MM.1S (cell line): ENCODE measurements around the gene TMTC2.
"Not testable (repeated sequence)": the region's sequence is repeated elsewhere in the genome, so short reads cannot be mapped to it uniquely, and the experiment has no call there.

Experiments used
- DNase-seq: peaks from one replicate; pipeline ENCODE4 v3.0.0-alpha.2; 2015
- H2AFZ ChIP-seq: fragments of 300-600 bp; sonication (generic); 2 replicates; pipeline ENCODE4 v1.6.0; 2016; ENCODE audit warnings: antibody characterized with exemption, low read length
- H3F3A ChIP-seq: fragments of 300-600 bp; sonication (generic); 2 replicates; pipeline ENCODE4 v1.6.1; 2016; ENCODE audit warnings: mild to moderate bottlenecking, antibody characterized with exemption, low read length, moderate library complexity, mixed read lengths; ENCODE audit not compliant: insufficient read depth
- H3K27ac ChIP-seq: fragments of 300-600 bp; sonication (generic); 2 replicates; pipeline ENCODE4 v1.5.1; 2016; ENCODE audit warnings: mild to moderate bottlenecking, low read length
- H3K27me3 ChIP-seq: fragments of 300-600 bp; sonication (generic); replicated peaks from 2 replicates; pipeline ENCODE4 v1.6.0; 2016; ENCODE audit warnings: low read length; ENCODE audit not compliant: insufficient read depth
- H3K36me3 ChIP-seq: fragments of 300-600 bp; sonication (generic); replicated peaks from 2 replicates; pipeline ENCODE4 v1.6.1; 2016; ENCODE audit warnings: mild to moderate bottlenecking, low read length, mixed read lengths; ENCODE audit not compliant: insufficient read depth
- H3K4me1 ChIP-seq: fragments of 300-600 bp; sonication (generic); 2 replicates; pipeline ENCODE4 v1.6.1; 2016; ENCODE audit warnings: low read length, mixed read lengths
- H3K4me2 ChIP-seq: fragments of 300-600 bp; sonication (generic); 2 replicates; pipeline ENCODE4 v1.6.0; 2016; ENCODE audit warnings: low read depth, low read length
- H3K4me3 ChIP-seq: fragments of 300-600 bp; sonication (generic); 2 replicates; pipeline ENCODE4 v1.5.1; 2016; ENCODE audit warnings: low read length, mixed read lengths
- H3K79me2 ChIP-seq: fragments of 300-600 bp; sonication (generic); 2 replicates; pipeline ENCODE4 v1.6.1; 2016; ENCODE audit warnings: mixed run types, low read length, mixed read lengths
- H3K9ac ChIP-seq: fragments of 300-600 bp; sonication (generic); 2 replicates; pipeline ENCODE4 v1.6.1; 2016; ENCODE audit warnings: low read length, mixed read lengths
- H3K9me2 ChIP-seq: fragments of 300-600 bp; sonication (generic); replicated peaks from 2 replicates; pipeline ENCODE4 v1.6.1; 2016; ENCODE audit warnings: mild to moderate bottlenecking, low read length, mixed read lengths; ENCODE audit not compliant: insufficient read depth
- H3K9me3 ChIP-seq: fragments of 300-600 bp; sonication (generic); replicated peaks from 2 replicates; pipeline ENCODE4 v1.6.1; 2016; ENCODE audit warnings: mild to moderate bottlenecking, low read length, mixed read lengths; ENCODE audit not compliant: insufficient read depth
- H4K20me1 ChIP-seq: fragments of 300-600 bp; sonication (generic); 2 replicates; pipeline ENCODE4 v1.6.1; 2016; ENCODE audit warnings: mild to moderate bottlenecking, low read length, moderate library complexity, mixed read lengths; ENCODE audit not compliant: insufficient read depth
- EZH2 ChIP-seq: fragments of 300-600 bp; sonication (generic); optimal IDR thresholded peaks from 2 replicates; pipeline ENCODE3; 2017; ENCODE audit warnings: low read depth, mild to moderate bottlenecking, antibody characterized with exemption, low read length, mixed read lengths
- EZH2phosphoT487 ChIP-seq: fragments of 300-600 bp; sonication (generic); IDR thresholded peaks from 2 replicates; pipeline ENCODE4 v1.6.1; 2018; ENCODE audit warnings: antibody characterized with exemption, low read length
- TF ChIP-seq, protein P1 (sequence below): fragments of 300-600 bp; sonication (generic); IDR thresholded peaks from 2 replicates; pipeline ENCODE4 v1.5.1; 2016; ENCODE audit warnings: antibody characterized with exemption, low read length, mixed read lengths

Gene TMTC2

DNA sequence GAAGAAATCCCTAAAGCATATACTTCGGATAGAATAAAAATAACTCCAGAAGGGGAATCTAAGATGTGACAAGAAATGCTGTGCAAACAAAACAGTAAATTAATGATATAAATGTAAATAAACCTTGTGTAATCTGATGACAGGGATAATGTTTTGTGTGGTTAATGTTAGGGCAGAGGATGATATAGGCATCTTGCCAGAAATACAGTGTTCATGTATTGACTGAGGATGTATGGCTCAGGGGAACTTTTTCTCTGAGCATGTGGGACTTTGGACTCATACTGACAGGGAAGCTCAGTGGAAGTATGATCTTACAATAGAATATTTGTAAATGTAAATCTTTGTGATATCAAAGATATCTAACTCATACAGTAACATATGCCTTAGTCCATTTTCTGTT is 420.2 kb downstream of the TMTC2 start:
- no peak overlapping the region for H3K4me2 ChIP-seq
- no peak for TF ChIP-seq EZH2
- no peak for TF ChIP-seq EZH2phosphoT487
- TF ChIP-seq, protein P1, sequence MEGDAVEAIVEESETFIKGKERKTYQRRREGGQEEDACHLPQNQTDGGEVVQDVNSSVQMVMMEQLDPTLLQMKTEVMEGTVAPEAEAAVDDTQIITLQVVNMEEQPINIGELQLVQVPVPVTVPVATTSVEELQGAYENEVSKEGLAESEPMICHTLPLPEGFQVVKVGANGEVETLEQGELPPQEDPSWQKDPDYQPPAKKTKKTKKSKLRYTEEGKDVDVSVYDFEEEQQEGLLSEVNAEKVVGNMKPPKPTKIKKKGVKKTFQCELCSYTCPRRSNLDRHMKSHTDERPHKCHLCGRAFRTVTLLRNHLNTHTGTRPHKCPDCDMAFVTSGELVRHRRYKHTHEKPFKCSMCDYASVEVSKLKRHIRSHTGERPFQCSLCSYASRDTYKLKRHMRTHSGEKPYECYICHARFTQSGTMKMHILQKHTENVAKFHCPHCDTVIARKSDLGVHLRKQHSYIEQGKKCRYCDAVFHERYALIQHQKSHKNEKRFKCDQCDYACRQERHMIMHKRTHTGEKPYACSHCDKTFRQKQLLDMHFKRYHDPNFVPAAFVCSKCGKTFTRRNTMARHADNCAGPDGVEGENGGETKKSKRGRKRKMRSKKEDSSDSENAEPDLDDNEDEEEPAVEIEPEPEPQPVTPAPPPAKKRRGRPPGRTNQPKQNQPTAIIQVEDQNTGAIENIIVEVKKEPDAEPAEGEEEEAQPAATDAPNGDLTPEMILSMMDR: no peak
- H3F3A ChIP-seq: no peaks in the 10 kb centered on the region
- H3K9me3 ChIP-seq: no peaks in the 10 kb centered on the region
- H3K79me2 ChIP-seq: no peaks in the 10 kb centered on the region
- H3K9ac ChIP-seq: no peak overlapping the region
- no peak overlapping the region for H2AFZ ChIP-seq
- DNase-seq: no peak
- H4K20me1 ChIP-seq: no peaks in the 10 kb centered on the region
- no peak overlapping the region for H3K4me3 ChIP-seq
- no peaks in the 10 kb centered on the region for H3K36me3 ChIP-seq
- no peaks in the 10 kb centered on the region for H3K4me1 ChIP-seq
- H3K9me2 ChIP-seq: no peaks in the 10 kb centered on the region
- no peak overlapping the region for H3K27ac ChIP-seq
- no peaks in the 10 kb centered on the region for H3K27me3 ChIP-seq

DNA sequence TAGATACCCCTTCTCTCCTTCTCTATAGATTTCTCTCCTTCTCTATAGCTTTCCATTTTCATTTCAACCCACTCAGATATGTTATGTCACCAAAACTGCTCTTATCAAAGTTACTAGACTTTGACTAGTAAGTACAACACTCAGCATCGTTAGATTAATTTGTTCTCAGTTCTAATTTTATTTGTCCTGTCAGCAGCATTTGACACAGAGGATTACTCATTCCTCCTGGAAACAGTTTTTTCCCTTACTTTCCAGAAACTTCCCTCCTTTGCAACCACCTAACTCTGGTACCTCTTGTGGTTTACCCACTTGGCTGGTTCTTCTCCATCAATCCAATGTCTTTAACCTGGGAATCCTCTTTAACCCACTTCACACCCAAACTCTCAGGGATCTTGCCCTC is 423.7 kb downstream of the TMTC2 start:
- H3K9ac ChIP-seq: no peak overlapping the region
- no peak overlapping the region for H3K4me2 ChIP-seq
- H3F3A ChIP-seq: no peaks in the 10 kb centered on the region
- no peaks in the 10 kb centered on the region for H3K4me1 ChIP-seq
- no peaks in the 10 kb centered on the region for H4K20me1 ChIP-seq
- H3K79me2 ChIP-seq: no peaks in the 10 kb centered on the region
- no peak for TF ChIP-seq EZH2
- no peak for TF ChIP-seq EZH2phosphoT487
- TF ChIP-seq, protein P1: no peak
- H2AFZ ChIP-seq: no peak overlapping the region
- no peaks in the 10 kb centered on the region for H3K36me3 ChIP-seq
- no peak for DNase-seq
- H3K4me3 ChIP-seq: no peak overlapping the region
- no peaks in the 10 kb centered on the region for H3K27me3 ChIP-seq
- H3K9me2 ChIP-seq: no peaks in the 10 kb centered on the region
- H3K9me3 ChIP-seq: no peaks in the 10 kb centered on the region
- no peak overlapping the region for H3K27ac ChIP-seq

DNA sequence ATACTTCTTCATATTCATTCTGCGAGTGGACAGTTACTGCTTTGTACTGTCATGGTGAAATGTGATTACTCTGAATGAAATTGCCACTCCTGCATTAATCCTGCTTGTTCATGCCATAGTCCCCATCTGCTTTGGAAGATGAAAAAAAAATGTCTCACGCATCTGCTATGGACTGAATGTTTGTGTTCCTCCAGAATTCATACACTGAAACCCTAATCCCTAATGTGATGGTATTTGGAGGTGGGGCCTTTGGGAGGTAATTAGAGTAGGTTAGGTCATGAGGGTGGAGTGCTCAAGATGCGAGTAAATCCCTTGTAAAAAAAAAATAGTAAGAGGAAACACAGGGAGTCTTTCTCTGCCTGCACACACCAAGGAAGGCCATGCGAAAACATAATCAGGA is 427.2 kb downstream of the TMTC2 start:
- no peak overlapping the region for H3K4me3 ChIP-seq
- no peaks in the 10 kb centered on the region for H3K79me2 ChIP-seq
- H3K27ac ChIP-seq: no peak overlapping the region
- no peaks in the 10 kb centered on the region for H3K27me3 ChIP-seq
- no peaks in the 10 kb centered on the region for H3F3A ChIP-seq
- no peaks in the 10 kb centered on the region for H3K9me2 ChIP-seq
- TF ChIP-seq EZH2phosphoT487: no peak
- no peak for TF ChIP-seq EZH2
- TF ChIP-seq, protein P1: no peak
- no peaks in the 10 kb centered on the region for H3K9me3 ChIP-seq
- H3K36me3 ChIP-seq: no peaks in the 10 kb centered on the region
- H4K20me1 ChIP-seq: no peaks in the 10 kb centered on the region
- no peak overlapping the region for H2AFZ ChIP-seq
- H3K9ac ChIP-seq: no peak overlapping the region
- DNase-seq: no peak
- no peaks in the 10 kb centered on the region for H3K4me1 ChIP-seq
- H3K4me2 ChIP-seq: no peak overlapping the region

DNA sequence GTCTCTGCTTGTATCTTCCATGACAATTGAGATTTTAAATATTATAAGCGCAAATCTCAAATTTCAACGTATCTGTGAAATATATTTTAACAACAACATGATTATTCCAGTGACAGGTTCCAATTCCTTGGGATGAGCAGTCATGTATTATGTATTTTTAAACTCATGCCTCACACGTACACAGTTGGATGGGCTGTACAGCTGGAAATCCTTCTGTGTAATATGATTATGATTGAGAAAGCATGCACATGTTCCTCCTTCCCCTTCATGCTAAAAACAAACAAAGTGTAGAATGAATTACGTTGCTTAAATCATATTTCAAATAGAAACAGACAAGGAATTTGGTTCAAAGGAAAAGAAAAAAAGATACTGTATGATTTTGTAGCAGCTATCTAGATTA is 428.3 kb downstream of the TMTC2 start:
- Histone ChIP-seq H3K36me3 (no peaks in the 10 kb centered on the region), H3K79me2 (no peaks in the 10 kb centered on the region), H3K27me3 (no peaks in the 10 kb centered on the region), H3K9ac (no peak overlapping the region), H3K9me3 (no peaks in the 10 kb centered on the region), H2AFZ (no peak overlapping the region), H4K20me1 (no peaks in the 10 kb centered on the region), H3K9me2 (no peaks in the 10 kb centered on the region), H3K4me2 (no peak overlapping the region), H3K4me1 (no peaks in the 10 kb centered on the region), H3F3A (no peaks in the 10 kb centered on the region), H3K27ac (no peak overlapping the region), H3K4me3 (no peak overlapping the region)
- no peak for DNase-seq
- TF ChIP-seq EZH2 (no peak), EZH2phosphoT487 (no peak)

DNA sequence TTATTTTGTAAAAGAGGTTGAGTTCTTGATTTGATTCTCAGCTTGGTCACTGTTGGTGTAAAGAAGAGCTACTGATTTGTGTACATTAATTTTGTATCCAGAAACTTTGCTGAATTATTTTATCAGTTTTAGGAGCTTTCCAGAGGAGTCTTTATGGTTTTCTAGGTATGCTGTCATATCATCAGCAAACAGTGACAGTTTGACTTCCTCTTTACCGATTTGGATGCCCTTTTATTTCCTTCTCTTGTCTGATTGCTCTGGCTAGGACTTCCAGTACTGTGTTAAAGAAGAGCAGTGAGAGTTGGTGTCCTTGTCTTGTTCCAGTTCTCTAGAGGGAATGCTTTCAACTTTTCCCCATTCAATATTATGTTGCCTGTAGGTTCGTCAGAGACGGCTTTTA is 431.2 kb downstream of the TMTC2 start:
- H3K9ac ChIP-seq, DNase-seq, H3K79me2 ChIP-seq, H3F3A ChIP-seq, H3K27me3 ChIP-seq, H3K4me2 ChIP-seq, H3K4me1 ChIP-seq, H4K20me1 ChIP-seq, H3K27ac ChIP-seq, H3K9me2 ChIP-seq, H3K36me3 ChIP-seq, H3K9me3 ChIP-seq, H2AFZ ChIP-seq, H3K4me3 ChIP-seq: not testable (repeated sequence)
